22Rv1 (cell line): ENCODE data around the gene GARS1.

ENCODE experiments used
- H3K27ac ChIP-seq: fragments of 450-650 bp; 2 replicates; pipeline ENCODE4 v1.5.1; 2017
- CTCF ChIP-seq: fragments of 450-650 bp; IDR thresholded peaks from 2 replicates; pipeline ENCODE4 v1.5.1; 2017; ENCODE audit warnings: mild to moderate bottlenecking
- ZFX ChIP-seq: fragments of 450-650 bp; IDR thresholded peaks from 2 replicates; pipeline ENCODE4 v1.6.1; 2017; ENCODE audit warnings: antibody characterized with exemption, borderline replicate concordance

GARS1 gene

GRCh38 chr7:30553141-30553540, 41.5 kb upstream of the GARS1 start:
- H3K27ac ChIP-seq: no peak overlapping the region
- TF ChIP-seq CTCF (no peak), ZFX (no peak)

GRCh38 chr7:30553546-30553945, 41.1 kb upstream of the GARS1 start:
- TF ChIP-seq CTCF (no peak), ZFX (no peak)
- no peak overlapping the region for H3K27ac ChIP-seq

GRCh38 chr7:30555525-30555924, 39.2 kb upstream of the GARS1 start:
- TF ChIP-seq CTCF: no peak
- H3K27ac ChIP-seq: no peak overlapping the region

- no peak for TF ChIP-seq ZFX
- TF ChIP-seq CTCF: no peak
- H3K27ac ChIP-seq: no peak overlapping the region
Observed at GRCh38 chr7:30556840-30557239, 37.8 kb upstream of the GARS1 start.

- TF ChIP-seq ZFX (no peak), CTCF (no peak)
- no peak overlapping the region for H3K27ac ChIP-seq
Observed at GRCh38 chr7:30557245-30557644, 37.4 kb upstream of the GARS1 start.

- no peak for TF ChIP-seq ZFX
- TF ChIP-seq CTCF: no peak
- H3K27ac ChIP-seq: no peak overlapping the region
Observed at GRCh38 chr7:30559611-30560010, 35.1 kb upstream of the GARS1 start.

GRCh38 chr7:30561389-30561788, 33.3 kb upstream of the GARS1 start:
- TF ChIP-seq CTCF (no peak), ZFX (no peak)

More at GRCh38 chr7:30561389-30561788, 33.3 kb upstream of the GARS1 start:
- H3K27ac ChIP-seq: no peak overlapping the region
